ENCODE measurements around the gene RABGAP1L. TPM values are rescaled to one million over a fixed set of nuclear protein-coding genes. Genes with fewer than 3 reads are reported as not detected.

RABGAP1L gene
- total and polyA plus RNA-seq, 2 of the 8 experiments (the other 6 are each of a cell fraction or from before 2014, with no cell fraction given): 33.3 to 156 TPM

GRCh38 chr1:174150499-174150898 lies 8.8 kb upstream of the RABGAP1L start:
- CTCF ChIA-PET (ENCODE audit: partially characterized antibody): interaction anchor here (1.9 kb wide), 1 partner anchor 36 kb away, joined by 4 read pairs; no protein-coding TSS in a partner anchor
- Histone ChIP-seq H3K23ac (ENCODE audit: insufficient read length) (no peak overlapping the region), H3K36me3 (ENCODE audit: control insufficient read depth in 2 of 4, insufficient read depth in 4 of 4, low read length in 3 of 4) (no peaks in the 10 kb centered on the region), H3K14ac (ENCODE audit: insufficient read length) (no peak overlapping the region), H3K79me1 (ENCODE audit: low read depth, low read length) (no peaks in the 10 kb centered on the region), H3K27ac (ENCODE audit: low read depth, low read length) (no peak overlapping the region), H4K20me1 (replicated peaks in 1 of 2; ENCODE audit: control insufficient read depth in 1 of 2, insufficient read depth in 2 of 2, low read length in 2 of 2) (no peaks in the 10 kb centered on the region), H4K91ac (replicated peaks; ENCODE audit: insufficient read length, low read length) (no peak overlapping the region), H3K4me2 (ENCODE audit: insufficient read depth in 1 of 2, low read depth in 2 of 2, low read length in 2 of 2) (no peak overlapping the region), H3K9ac (replicated peaks in 1 of 4; ENCODE audit: extremely low read depth in 1 of 4, low read depth in 3 of 4, low read length in 3 of 4) (no peak overlapping the region), H3K9me3 (ENCODE audit: insufficient read depth in 2 of 2, low read depth in 1 of 2, low read length in 1 of 2) (peaks cover 0 to 2% of the 10 kb centered on the region in 2 experiments; a peak in 1 of 4 replicates), H4K5ac (ENCODE audit: insufficient read length, low read depth, low read length) (no peak overlapping the region), H2BK12ac (ENCODE audit: low read depth, low read length) (no peak overlapping the region), H2BK120ac (replicated peaks; ENCODE audit: low read depth, low read length) (no peak overlapping the region), H2BK5ac (ENCODE audit: low read depth, low read length) (no peak overlapping the region), H3K56ac (replicated peaks; ENCODE audit: insufficient read length, low read depth, low read length) (no peak overlapping the region), H2BK20ac (ENCODE audit: low read length) (no peak overlapping the region), H3K79me2 (ENCODE audit: control insufficient read depth in 1 of 2, insufficient read depth in 2 of 2, low read length in 2 of 2) (no peaks in the 10 kb centered on the region), H2AFZ (ENCODE audit: low read length) (no peak overlapping the region), H4K8ac (ENCODE audit: extremely low read depth, insufficient read depth, low read length) (peak overlapping the region; percentile 14; the same call in 1 of the 2 replicates), H3K4me3 (ENCODE audit: extremely low read depth in 1 of 4, insufficient read depth in 2 of 4, low read depth in 3 of 4, low read length in 4 of 4) (no peak overlapping the region), H3K23me2 (ENCODE audit: low read depth, low read length) (no peaks in the 10 kb centered on the region; the same call in 1 of the 2 replicates), H3K18ac (ENCODE audit: extremely low read depth, low read length) (no peak overlapping the region), H2AK5ac (ENCODE audit: low read depth, low read length) (no peak overlapping the region), H3K4ac (replicated peaks; ENCODE audit: insufficient read length, low read depth, low read length) (no peak overlapping the region), H3K4me1 (replicated peaks in 1 of 4; ENCODE audit: control insufficient read depth in 3 of 4, insufficient read depth in 4 of 4, low read length in 3 of 4) (no peaks in the 10 kb centered on the region), H2BK15ac (ENCODE audit: low read length) (no peak overlapping the region), H3K27me3 (replicated peaks in 1 of 4; ENCODE audit: control insufficient read depth in 3 of 4, extremely low read depth in 1 of 4, insufficient read depth in 3 of 4, low read length in 3 of 4) (no peaks in the 10 kb centered on the region)
- TF ChIP-seq CBX8 (IDR thresholded peaks at IDR 0.05; ENCODE audit: borderline replicate concordance, low read depth, low read length) (no peak), POLR2AphosphoS5 (IDR thresholded peaks at IDR 0.05; ENCODE audit: low read depth, low read length) (no peak), RAD21 (IDR thresholded peaks at IDR 0.05 in 1 of 2, conservative IDR thresholded peaks at IDR 0.05 in 1 of 2; ENCODE audit: low read depth in 2 of 2, low read length in 2 of 2) (no peak), BACH1 (IDR thresholded peaks at IDR 0.05; ENCODE audit: low read length) (no peak)
- FAIRE-seq: no peak
- WGBS, 2 experiments (ENCODE audit: extremely low coverage in 1 of 2, insufficient coverage in 1 of 2, insufficient read length in 1 of 2, insufficient replicate concordance in 2 of 2, low coverage in 1 of 2, low lambda C conversion rate in 2 of 2, missing lambda C conversion rate in 1 of 2): 88% methylated on average over 2 of the region's 2 CpGs; no CpG with 5 or more reads in 1 of the 2 experiments
- DNase-seq (ENCODE audit: low read depth in 1 of 2, low spot score in 2 of 2): no peak
- POLR2A ChIA-PET (ENCODE audit: partially characterized antibody): no interaction called here

Measured in H1 (cell line).